Caco-2 (cell line): ENCODE measurements around the gene ARHGEF16. TPM values are rescaled to one million over a fixed set of nuclear protein-coding genes. Genes with fewer than 3 reads are reported as not detected.
A peak's percentile ranks its signal among the peaks of the same experiment; 100 is the strongest.

Source experiments
- BruUV-seq: library from RNA; stranded (reverse); fragments of 400-500 nt; replicated peaks from 2 replicates; lab custom pipeline; 2021; lab: Mats Ljungman, UMichigan
- CTCF ChIA-PET: fragments of 300-600 bp; sonication (Branson Sonifier 250); formaldehyde crosslinking; loops from one replicate; lab custom pipeline; 2022; ENCODE audit warnings: antibody characterized with exemption; lab: Charles Lee
- POLR2A ChIA-PET: fragments of 300-600 bp; sonication (Branson Sonifier 250); formaldehyde crosslinking; loops from one replicate; lab custom pipeline; 2022; ENCODE audit warnings: antibody characterized with exemption; lab: Charles Lee
- DNase-seq, 2 experiments: peaks; one replicate each; pipeline versions ENCODE4 v3.0.0 to v3.0.0-alpha.2; 2020 to 2022
- H3K27me3 ChIP-seq: replicated peaks from 2 replicates; pipeline ENCODE4 v1.6.0; 2011; ENCODE audit warnings: low read length; ENCODE audit not compliant: control insufficient read depth, insufficient read depth
- H3K36me3 ChIP-seq: 2 replicates; pipeline ENCODE4 v1.5.1; 2011; ENCODE audit warnings: low read length; ENCODE audit not compliant: control insufficient read depth, insufficient read depth
- H3K4me1 ChIP-seq: fragments of 250-450 bp; sonication (Bioruptor Pico); 2 replicates; pipeline ENCODE4 v1.5.1; 2020; ENCODE audit warnings: mild to moderate bottlenecking
- H3K4me3 ChIP-seq: 2 replicates; pipeline ENCODE4 v1.5.1; 2011; ENCODE audit warnings: low read depth, mild to moderate bottlenecking, control low read depth, low read length
- H3K9me3 ChIP-seq: fragments of 250-450 bp; sonication (Bioruptor Pico); 2 replicates; pipeline ENCODE4 v1.5.1; 2020; ENCODE audit warnings: mild to moderate bottlenecking, moderate library complexity
- H3K27ac Mint-ChIP-seq: one replicate; pipeline ENCODE4 v1.8.0; 2022; ENCODE audit warnings: mixed read lengths; ENCODE audit not compliant: unreplicated experiment
- H3K27me3 Mint-ChIP-seq: one replicate; pipeline ENCODE4 v1.8.0; 2022; ENCODE audit warnings: mixed read lengths; ENCODE audit not compliant: insufficient read depth, unreplicated experiment
- H3K36me3 Mint-ChIP-seq: one replicate; pipeline ENCODE4 v1.8.0; 2022; ENCODE audit warnings: mild to moderate bottlenecking, mixed read lengths; ENCODE audit not compliant: insufficient read depth, unreplicated experiment
- H3K4me1 Mint-ChIP-seq: one replicate; pipeline ENCODE4 v1.8.0; 2022; ENCODE audit warnings: low read depth, mixed read lengths; ENCODE audit not compliant: unreplicated experiment
- H3K4me3 Mint-ChIP-seq: one replicate; pipeline ENCODE4 v1.8.0; 2022; ENCODE audit warnings: mild to moderate bottlenecking, moderate library complexity, mixed read lengths; ENCODE audit not compliant: unreplicated experiment
- H3K9me3 Mint-ChIP-seq: one replicate; pipeline ENCODE4 v1.8.0; 2022; ENCODE audit warnings: mixed read lengths; ENCODE audit not compliant: unreplicated experiment
- CTCF ChIP-seq, 2 experiments: fragments of 200-600 bp in 1 of 2; IDR thresholded peaks; 1 replicate in 1 of 2; 2 replicates in 1 of 2; pipeline versions ENCODE4 v1.5.1 to v1.8.0; 2011 to 2022; ENCODE audit warnings: antibody characterized with exemption in 1 of 2, control low read depth in 1 of 2, inconsistent platforms in 1 of 2, low read depth in 1 of 2, low read length in 1 of 2, mild to moderate bottlenecking in 1 of 2, moderate library complexity in 1 of 2; ENCODE audit not compliant: insufficient read depth in 1 of 2, severe bottlenecking in 1 of 2, unreplicated experiment in 1 of 2
- intact Hi-C: fragments of 100-400 bp; cut with micrococcal nuclease; formaldehyde crosslinking; loops from one replicate; pipeline ENCODE4 v1.10.0; 2022; ENCODE audit not compliant: unreplicated experiment
- total RNA-seq: library from RNA; stranded (reverse); gene quantifications from 2 replicates; pipeline ENCODE4 v1.2.3, GENCODE V29; 2022

Gene ARHGEF16
- total RNA-seq, 1 experiment from 2014 or later: 40.6 TPM

GRCh38 chr1:3469849-3470649 lies 15.6 kb downstream of the ARHGEF16 start:
- ChIA-PET POLR2A (no interaction called here), CTCF (interaction anchor here (2.3 kb wide), 1 partner anchor 17 kb away, joined by 10 read pairs; no protein-coding TSS in a partner anchor)
- Mint-ChIP-seq H3K27me3 (no peaks in the 10 kb centered on the region), H3K9me3 (no peaks in the 10 kb centered on the region), H3K36me3 (peaks cover 24% of the 10 kb centered on the region), H3K27ac (peak overlapping the region; percentile 95), H3K4me3 (peak overlapping the region; percentile 62), H3K4me1 (peaks cover 10% of the 10 kb centered on the region)
- no peak for TF ChIP-seq CTCF (IDR thresholded peaks at IDR 0.05; ENCODE audit: insufficient read depth in 1 of 2, low read depth in 1 of 2, low read length in 1 of 2, severe bottlenecking in 1 of 2, unreplicated experiment in 1 of 2)
- intact Hi-C loops: no loop called here
- H3K4me3 ChIP-seq: no peak overlapping the region
- no TSS peak for BruUV-seq
- H3K4me1 ChIP-seq: peaks cover 18% of the 10 kb centered on the region
- no peaks in the 10 kb centered on the region for H3K9me3 ChIP-seq
- H3K27me3 ChIP-seq: no peaks in the 10 kb centered on the region
- peaks cover under 1% of the 10 kb centered on the region; the same call in 1 of the 2 replicates for H3K36me3 ChIP-seq
- DNase-seq: no peak

GRCh38 chr1:3470650-3471355 lies 16.3 kb downstream of the ARHGEF16 start:
- intact Hi-C loops: loop anchor here (1.0 kb wide), 2 partner anchors 11 to 18 kb away; no protein-coding TSS in a partner anchor
- Mint-ChIP-seq H3K27ac (peak overlapping the region; percentile 95), H3K9me3 (no peaks in the 10 kb centered on the region), H3K4me3 (peak overlapping the region; percentile 62), H3K27me3 (no peaks in the 10 kb centered on the region), H3K4me1 (peaks cover 10% of the 10 kb centered on the region), H3K36me3 (peaks cover 20% of the 10 kb centered on the region)
- Histone ChIP-seq H3K27me3 (no peaks in the 10 kb centered on the region), H3K4me3 (no peak overlapping the region), H3K4me1 (peaks cover 18% of the 10 kb centered on the region), H3K9me3 (no peaks in the 10 kb centered on the region), H3K36me3 (no peaks in the 10 kb centered on the region; the same call in 1 of the 2 replicates)
- CTCF ChIA-PET: interaction anchor here (0.5 to 2.1 kb wide), 10 partner anchors 8 to 1276 kb away, joined by 3 to 173 read pairs (median 4); partner anchors contain the start of genes ARHGEF16 and PANK4
- TF ChIP-seq CTCF (IDR thresholded peaks at IDR 0.05; ENCODE audit: insufficient read depth in 1 of 2, low read depth in 1 of 2, low read length in 1 of 2, severe bottlenecking in 1 of 2, unreplicated experiment in 1 of 2): no peak
- no TSS peak for BruUV-seq
- DNase-seq: no peak
- POLR2A ChIA-PET: interaction anchor here (0.5 to 1.4 kb wide), 2 partner anchors 17 to 1562 kb away, joined by 3 to 31 read pairs; partner anchors contain the start of gene ARHGEF16
